Stimulated activated CD4-positive, alpha-beta T cell treated with anti-CD3 and anti-CD28 coated beads, Interleukin-4, amount 100 ng/mL, for 24 hours (primary cell): Measurements from ENCODE around the gene KREMEN1.
"Not testable (repeated sequence)": the region's sequence is repeated elsewhere in the genome, so short reads cannot be mapped to it uniquely, and the experiment has no call there.

Experiments
- DNase-seq: peaks from one replicate; pipeline ENCODE4 v3.0.0-alpha.2; 2020

Gene KREMEN1

GRCh38 chr22:29079218-29079901 is 6.5 kb downstream of the KREMEN1 start:
- no peak for DNase-seq

GRCh38 chr22:29080106-29080975 is 7.5 kb downstream of the KREMEN1 start:
- DNase-seq: no peak

- no peak for DNase-seq
These were observed 8.8 kb downstream of the KREMEN1 start for GRCh38 chr22:29081517-29082236.

- DNase-seq: no peak
These were observed 10.2 kb downstream of the KREMEN1 start for GRCh38 chr22:29082826-29083545.

- not testable (repeated sequence) for DNase-seq
These were observed 10.7 kb downstream of the KREMEN1 start for GRCh38 chr22:29083576-29083932.

GRCh38 chr22:29083933-29084591 is 11.2 kb downstream of the KREMEN1 start:
- DNase-seq: no peak

- DNase-seq: no peak
These were observed 14.2 kb downstream of the KREMEN1 start for GRCh38 chr22:29087012-29087411.

- no peak for DNase-seq
These were observed 16.0 kb downstream of the KREMEN1 start for GRCh38 chr22:29088809-29089208.

- no peak for DNase-seq
These were observed 16.7 kb downstream of the KREMEN1 start for GRCh38 chr22:29089507-29089906.

GRCh38 chr22:29090039-29090438 is 17.2 kb downstream of the KREMEN1 start:
- DNase-seq: no peak

- no peak for DNase-seq
These were observed 19.4 kb downstream of the KREMEN1 start for GRCh38 chr22:29092243-29092642.

- DNase-seq: no peak
These were observed 20.2 kb downstream of the KREMEN1 start for GRCh38 chr22:29093030-29093429.

- no peak for DNase-seq
These were observed 20.9 kb downstream of the KREMEN1 start for GRCh38 chr22:29093501-29094300.

- no peak for DNase-seq
These were observed 22.6 kb downstream of the KREMEN1 start for GRCh38 chr22:29095459-29095858.

GRCh38 chr22:29096736-29097669 is 24.2 kb downstream of the KREMEN1 start:
- no peak for DNase-seq

- no peak for DNase-seq
These were observed 25.5 kb downstream of the KREMEN1 start for GRCh38 chr22:29098296-29098695.

GRCh38 chr22:29102300-29102699 is 29.5 kb downstream of the KREMEN1 start:
- DNase-seq: no peak

- no peak for DNase-seq
These were observed 30.3 kb downstream of the KREMEN1 start for GRCh38 chr22:29103121-29103520.

- DNase-seq: no peak
These were observed 32.6 kb downstream of the KREMEN1 start for GRCh38 chr22:29105468-29105867.

- DNase-seq: no peak
These were observed 34.0 kb downstream of the KREMEN1 start for GRCh38 chr22:29106839-29107238.
